ENCODE measurements around the gene CEACAM1.
A peak's percentile ranks its signal among the peaks of the same experiment; 100 is the strongest.
"Not testable (repeated sequence)": the region's sequence is repeated elsewhere in the genome, so short reads cannot be mapped to it uniquely, and the experiment has no call there.

Gene CEACAM1

DNA sequence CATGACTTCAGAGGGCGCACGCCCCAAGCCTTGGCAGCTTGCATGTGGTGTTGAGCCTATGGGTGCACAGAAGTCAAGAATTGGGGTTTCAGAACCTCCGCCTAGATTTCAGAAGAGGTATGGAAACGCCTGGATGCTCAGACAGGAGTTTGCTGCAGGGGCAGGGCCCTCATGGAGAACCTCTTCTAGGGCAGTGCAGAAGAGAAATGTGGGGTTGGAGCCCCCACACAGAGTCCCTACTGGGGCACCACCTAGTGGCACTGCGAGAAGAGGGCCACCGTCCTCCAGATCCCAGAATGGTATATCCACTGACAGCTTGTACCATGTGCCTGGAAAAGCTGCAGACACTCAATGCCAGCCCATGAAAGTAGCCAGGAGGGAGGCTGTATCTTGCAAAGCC lies 22.2 kb upstream of the CEACAM1 start:
- not testable (repeated sequence) for FAIRE-seq

GRCh38 chr19:42549067-42549466 lies 20.8 kb upstream of the CEACAM1 start:
- DNase-seq (ENCODE audit: extremely low spot score, insufficient read length, low read depth); FAIRE-seq: not testable (repeated sequence)

More for the DNA sequence above, 22.2 kb upstream of the CEACAM1 start:
- not testable (repeated sequence) for DNase-seq (ENCODE audit: extremely low spot score, insufficient read length, low read depth)

GRCh38 chr19:42548552-42548951 lies 20.3 kb upstream of the CEACAM1 start:
- no peak for DNase-seq (ENCODE audit: extremely low spot score, insufficient read length, low read depth)
- FAIRE-seq: no peak

DNA sequence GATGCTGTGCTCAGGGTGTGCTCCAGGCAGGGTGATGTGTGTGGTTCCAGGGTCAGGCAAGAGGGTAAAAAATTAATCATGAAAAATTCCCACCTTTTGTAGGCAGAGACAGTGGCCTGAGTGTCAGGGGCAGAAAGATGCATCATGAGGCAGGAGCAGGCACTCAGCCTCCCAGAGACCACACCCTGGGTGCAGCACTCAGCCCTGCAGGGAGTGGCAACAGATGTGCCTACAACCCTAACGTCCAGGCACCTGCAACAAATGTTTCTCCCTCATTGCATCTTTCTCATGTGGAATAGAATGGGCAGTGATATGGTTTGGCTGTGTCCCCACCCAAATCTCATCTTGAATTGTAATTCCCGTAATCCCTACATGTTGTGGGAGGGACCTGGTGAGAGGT lies 19.6 kb upstream of the CEACAM1 start:
- no peak for DNase-seq (ENCODE audit: extremely low spot score, insufficient read length, low read depth)
- FAIRE-seq: no peak

DNA sequence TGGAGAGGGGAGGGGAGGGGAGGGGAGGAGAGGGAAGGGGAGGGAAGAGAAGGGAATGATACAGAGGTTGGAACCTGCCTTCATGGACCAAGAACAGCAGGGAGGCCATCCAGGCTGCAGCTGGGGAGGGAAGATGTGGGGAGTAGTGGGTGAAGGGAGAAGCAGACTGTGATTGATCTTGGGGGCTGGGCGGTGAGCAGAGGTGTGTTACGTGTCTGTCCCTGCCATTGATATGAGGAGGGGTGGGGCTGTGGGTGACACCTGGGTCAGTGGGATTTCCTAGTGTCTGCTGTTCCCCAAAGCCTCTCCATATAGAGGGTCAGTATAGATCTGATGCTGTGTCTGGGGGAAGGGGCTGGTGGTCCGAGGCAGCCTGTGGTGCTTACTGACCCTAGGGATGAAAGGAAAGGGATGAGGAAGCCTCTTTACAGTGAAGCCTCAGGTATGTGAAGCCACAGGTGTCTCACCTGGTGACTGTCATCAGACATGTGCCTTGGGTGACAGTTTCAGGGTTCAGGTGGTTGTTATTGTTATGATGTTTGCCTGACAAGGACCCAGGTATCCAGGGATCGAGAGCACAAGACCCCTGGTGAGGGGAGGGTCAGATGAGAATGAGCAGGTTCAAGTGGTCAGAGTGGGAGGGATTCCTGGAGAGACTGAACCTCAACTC lies 18.7 kb upstream of the CEACAM1 start:
- DNase-seq (ENCODE audit: extremely low spot score, insufficient read length, low read depth) (no peak), FAIRE-seq (no peak)

DNA sequence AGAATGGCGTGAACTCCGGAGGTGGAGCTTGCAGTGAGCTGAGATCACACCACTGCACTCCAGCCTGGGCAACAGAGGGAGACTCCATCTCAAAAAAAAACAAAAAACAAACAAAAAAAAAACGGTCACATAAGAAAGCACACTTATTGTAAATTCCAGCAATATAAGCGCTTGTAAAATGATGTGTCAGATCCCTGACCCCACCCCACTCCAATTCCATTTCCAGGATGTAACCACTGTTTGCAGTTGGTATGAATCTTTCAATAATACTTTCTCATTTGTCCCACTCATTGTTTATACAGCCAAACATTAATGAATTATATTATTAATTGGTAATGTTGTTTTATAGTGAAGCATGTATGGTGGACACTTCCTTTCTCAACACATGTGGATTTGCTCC lies 15.9 kb upstream of the CEACAM1 start:
- DNase-seq (ENCODE audit: extremely low spot score, insufficient read length, low read depth) (no peak), FAIRE-seq (no peak)

DNA sequence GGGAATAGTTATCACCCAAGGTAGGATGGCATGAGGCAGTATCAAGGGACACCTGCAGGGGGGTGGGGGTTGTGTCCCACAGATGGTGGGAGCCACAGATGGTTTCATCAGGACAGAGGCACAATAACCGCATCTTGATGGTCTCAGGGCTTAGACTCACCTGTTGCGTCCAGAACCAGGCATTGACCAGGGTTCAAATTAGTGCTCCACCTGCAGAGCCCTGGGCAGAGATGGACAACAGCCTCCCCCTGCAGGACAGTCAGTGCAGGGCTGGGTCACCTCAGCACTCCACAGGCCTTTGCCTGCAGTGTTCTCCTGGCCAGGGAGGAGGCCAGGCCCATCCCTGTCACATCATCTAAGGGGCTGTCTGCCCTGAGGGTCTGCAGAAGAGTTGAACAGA lies 14.5 kb upstream of the CEACAM1 start:
- FAIRE-seq: no peak

GRCh38 chr19:42540071-42540553 lies 11.8 kb upstream of the CEACAM1 start:
- DNase-seq (ENCODE audit: extremely low spot score, insufficient read length, low read depth) (no peak), FAIRE-seq (no peak)

More for the DNA sequence above, 14.5 kb upstream of the CEACAM1 start:
- no peak for DNase-seq (ENCODE audit: extremely low spot score, insufficient read length, low read depth)

DNA sequence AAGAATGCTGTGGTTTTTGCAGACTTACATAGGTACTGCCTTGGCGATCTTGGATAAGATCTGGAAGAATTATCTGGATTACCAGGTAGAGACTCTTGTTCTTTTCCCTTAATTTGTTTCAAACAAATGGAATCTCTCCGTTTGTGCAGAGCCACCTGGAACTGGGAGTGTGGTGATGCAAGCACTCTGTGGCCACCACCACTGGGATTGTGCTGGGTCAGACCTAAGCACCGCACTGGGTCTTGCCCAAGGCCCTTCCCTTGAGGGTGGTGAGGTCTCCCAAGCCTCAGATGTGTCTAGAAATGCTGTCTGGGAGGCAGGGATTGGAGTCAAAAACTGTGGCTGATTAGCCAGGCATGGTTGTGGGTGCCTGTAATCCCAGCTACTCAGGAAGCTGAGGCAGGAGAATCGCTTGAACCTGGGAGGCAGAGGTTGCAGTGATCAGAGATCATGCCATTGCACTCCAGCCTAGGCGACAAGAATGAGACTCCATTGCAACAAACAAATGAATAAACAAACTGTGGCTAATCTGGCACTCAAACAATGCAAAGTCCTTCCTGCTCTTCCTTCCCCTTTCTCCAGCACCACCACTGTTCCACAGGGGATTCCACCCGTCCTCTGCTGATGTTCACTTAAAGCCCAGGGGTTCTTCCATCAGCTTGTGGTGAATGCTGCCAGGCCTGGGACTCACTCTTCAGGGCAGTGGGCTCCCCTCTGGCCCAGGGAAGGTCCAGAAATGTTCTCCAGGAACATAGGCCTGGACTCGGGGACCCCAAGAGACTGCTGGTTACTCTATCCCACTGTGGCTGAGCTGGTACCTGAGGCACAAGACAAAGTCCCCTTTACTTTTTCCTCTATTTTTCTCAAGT lies 10.8 kb upstream of the CEACAM1 start:
- FAIRE-seq (no peak), DNase-seq (ENCODE audit: extremely low spot score, insufficient read length, low read depth) (no peak)

DNA sequence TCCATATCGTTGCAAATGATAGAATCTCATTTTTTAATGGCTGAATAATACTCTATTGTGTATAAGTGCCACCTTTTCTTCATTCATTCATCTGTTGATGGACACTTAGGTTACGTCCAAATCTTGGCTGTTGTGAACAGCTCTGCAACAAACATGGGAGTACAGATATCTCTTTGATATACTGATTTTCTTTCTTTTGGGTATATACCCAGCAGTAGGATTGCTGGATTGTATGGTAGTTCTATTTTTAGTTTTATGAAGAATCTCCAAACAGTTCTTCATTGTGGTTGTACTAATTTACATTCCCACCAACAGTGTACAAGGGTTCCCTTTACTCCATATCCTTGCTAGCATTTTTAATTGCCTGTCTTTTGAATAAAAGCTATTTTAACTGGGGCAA lies 7.0 kb upstream of the CEACAM1 start:
- DNase-seq (ENCODE audit: extremely low spot score, insufficient read length, low read depth); FAIRE-seq: not testable (repeated sequence)

DNA sequence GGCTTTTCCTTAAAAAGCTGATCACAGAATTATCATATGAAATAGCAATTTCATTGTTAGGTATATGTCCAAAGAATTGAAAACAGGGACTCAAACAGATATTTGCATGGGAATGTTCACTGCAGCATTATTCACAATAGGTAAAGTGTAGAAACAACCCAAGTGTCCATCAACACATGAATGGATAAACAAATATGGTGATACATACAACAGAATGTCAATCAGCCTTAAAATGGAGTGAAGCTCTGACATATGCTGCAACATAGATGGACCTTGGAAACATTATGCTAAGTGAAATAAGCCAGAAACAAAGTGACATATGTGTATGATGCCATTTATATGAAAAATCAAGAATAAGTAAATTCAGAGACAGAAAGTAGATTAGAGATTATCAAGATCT lies 6.1 kb upstream of the CEACAM1 start:
- DNase-seq (ENCODE audit: extremely low spot score, insufficient read length, low read depth): no peak
- no peak for FAIRE-seq

DNA sequence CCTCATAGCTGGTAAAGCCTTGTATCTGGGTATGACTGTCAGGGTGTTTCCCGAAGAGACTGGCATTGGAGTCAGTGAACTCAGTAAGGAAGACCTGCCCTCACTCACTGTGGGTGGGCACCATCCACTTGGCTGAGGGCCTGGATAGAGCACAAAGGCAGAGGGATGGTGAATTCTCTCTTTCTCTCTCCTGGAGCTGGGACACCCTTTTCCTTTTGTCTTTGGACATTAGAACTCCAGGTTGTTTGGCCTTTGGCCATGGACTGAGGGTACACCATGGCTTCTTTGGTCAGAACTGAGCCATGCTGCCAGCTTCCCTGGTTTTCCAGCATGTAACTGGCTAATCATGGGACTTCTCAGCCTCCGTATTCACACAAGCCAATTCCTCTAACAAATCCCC lies 4.6 kb upstream of the CEACAM1 start:
- FAIRE-seq: no peak
- no peak for DNase-seq (ENCODE audit: extremely low spot score, insufficient read length, low read depth)

DNA sequence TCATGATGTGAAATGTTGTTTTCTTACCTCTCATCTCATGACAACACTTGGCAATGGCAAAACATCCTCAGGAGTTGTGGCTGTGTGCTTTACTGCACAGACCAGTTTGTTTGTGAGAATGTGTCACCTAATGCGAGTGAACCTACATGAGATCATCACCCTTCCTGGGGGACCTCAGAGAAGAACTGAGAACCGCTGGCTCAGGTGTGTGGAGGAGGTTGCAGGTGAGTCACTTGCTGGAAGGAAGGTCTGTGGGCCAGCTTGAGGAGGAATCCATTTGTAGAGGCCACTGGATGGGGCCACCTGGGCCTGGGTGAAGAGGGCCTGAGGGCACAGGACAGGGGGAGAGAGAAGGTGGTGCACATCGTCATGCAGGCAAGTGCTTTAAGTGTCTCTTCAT lies 3.0 kb upstream of the CEACAM1 start:
- DNase-seq (ENCODE audit: extremely low spot score, insufficient read length, low read depth) (no peak), FAIRE-seq (no peak)

- DNase-seq (ENCODE audit: extremely low spot score, insufficient read length, low read depth) (peak; percentile 68), FAIRE-seq (peak; percentile 88)
These were observed 1.0 kb upstream of the CEACAM1 start for GRCh38 chr19:42529248-42529764.

DNA sequence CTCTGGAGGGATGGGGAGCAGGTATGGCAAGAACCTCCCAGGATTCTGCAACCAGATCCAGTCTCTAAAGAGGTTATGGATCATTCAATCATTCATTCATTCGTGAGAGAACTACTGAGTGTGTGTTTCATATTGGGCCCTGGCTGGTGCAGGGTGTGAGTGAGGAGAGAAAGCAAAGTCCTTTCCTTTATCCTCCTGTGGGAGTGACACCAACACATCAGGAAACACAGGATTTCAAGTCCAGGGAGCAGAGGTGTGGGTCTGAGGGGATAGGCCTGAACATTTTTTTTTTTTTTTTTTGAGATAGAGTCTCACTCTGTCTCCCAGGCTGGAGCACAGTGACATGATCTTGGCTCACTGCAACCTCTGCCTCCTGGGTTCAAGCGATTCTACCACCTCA lies 3.3 kb downstream of the CEACAM1 start:
- FAIRE-seq (no peak), DNase-seq (ENCODE audit: extremely low spot score, insufficient read length, low read depth) (no peak)

DNA sequence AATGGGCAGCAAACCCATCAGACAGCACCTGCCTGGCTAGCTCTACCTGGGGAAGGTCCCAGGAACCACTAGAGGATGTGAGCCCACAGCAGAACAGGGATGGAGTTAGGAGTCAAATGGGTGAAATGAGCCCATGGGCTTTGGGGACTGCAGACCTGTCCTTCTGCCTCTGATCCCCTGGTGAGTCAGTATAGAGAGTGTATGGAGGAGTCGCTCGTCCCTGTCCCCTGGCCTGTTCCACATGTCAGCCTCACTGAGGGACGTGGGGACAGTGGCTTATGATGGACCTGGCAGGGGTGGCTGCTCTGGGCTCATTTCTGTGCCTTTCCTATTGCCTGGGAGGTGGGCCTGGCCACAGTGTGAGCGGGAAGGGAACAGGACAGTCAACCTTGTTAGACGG lies 4.0 kb downstream of the CEACAM1 start:
- no peak for DNase-seq (ENCODE audit: extremely low spot score, insufficient read length, low read depth)
- FAIRE-seq: no peak

GRCh38 chr19:42522262-42522661 lies 6.0 kb downstream of the CEACAM1 start:
- DNase-seq (ENCODE audit: extremely low spot score, insufficient read length, low read depth); FAIRE-seq: not testable (repeated sequence)

DNA sequence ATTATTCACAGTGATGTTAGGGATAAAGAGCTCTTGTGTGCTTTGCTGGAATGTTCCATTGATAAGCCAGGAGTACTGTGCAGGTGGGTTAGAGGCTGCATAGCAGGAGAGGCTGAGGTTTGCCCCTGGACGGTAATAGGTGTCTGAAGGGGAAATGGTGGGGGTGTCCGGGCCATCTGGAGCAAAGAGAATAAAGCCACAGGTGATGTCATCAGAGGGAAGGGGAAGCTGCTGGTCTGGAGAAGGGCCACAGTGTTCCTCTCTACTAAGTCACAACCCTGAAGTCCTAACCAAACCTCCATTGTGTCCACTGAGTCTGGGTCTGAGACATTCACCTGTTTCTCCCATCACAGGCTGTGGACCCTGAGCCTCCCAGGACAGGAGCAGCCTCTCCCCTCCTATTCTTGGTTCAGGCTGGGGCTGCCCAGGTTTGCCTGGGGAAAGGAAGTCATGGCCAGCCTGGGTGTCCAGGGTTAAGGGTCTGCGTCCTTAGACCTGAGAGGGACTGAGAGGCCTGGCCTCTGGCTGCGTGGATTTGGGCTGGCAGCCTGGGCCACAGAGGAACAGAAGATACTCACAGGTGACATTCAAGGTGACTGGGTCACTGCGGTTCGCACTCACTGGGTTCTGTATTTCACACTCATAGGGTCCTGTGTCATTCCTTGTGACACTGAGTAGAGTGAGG lies 6.8 kb downstream of the CEACAM1 start:
- no peak for DNase-seq (ENCODE audit: extremely low spot score, insufficient read length, low read depth)
- FAIRE-seq: no peak

GRCh38 chr19:42519108-42519507 lies 9.2 kb downstream of the CEACAM1 start:
- DNase-seq (ENCODE audit: extremely low spot score, insufficient read length, low read depth) (no peak), FAIRE-seq (no peak)

GRCh38 chr19:42516771-42517170 lies 11.5 kb downstream of the CEACAM1 start:
- FAIRE-seq (no peak), DNase-seq (ENCODE audit: extremely low spot score, insufficient read length, low read depth) (no peak)
